ENCODE measurements around the gene CACNA2D3.

Gene CACNA2D3

GRCh38 chr3:54862526-54862925 lies 740.2 kb downstream of the CACNA2D3 start:
- DNase-seq = no peak

GRCh38 chr3:54863366-54863765 lies 741.0 kb downstream of the CACNA2D3 start:
- no peak for DNase-seq

GRCh38 chr3:54863786-54864185 lies 741.4 kb downstream of the CACNA2D3 start:
- no peak for DNase-seq

- DNase-seq = no peak
These were observed 743.0 kb downstream of the CACNA2D3 start for GRCh38 chr3:54865316-54865715.

- DNase-seq = no peak
These were observed 743.9 kb downstream of the CACNA2D3 start for GRCh38 chr3:54866251-54866650.

- DNase-seq = no peak
These were observed 748.1 kb downstream of the CACNA2D3 start for GRCh38 chr3:54870423-54870822.

GRCh38 chr3:54871867-54872266 lies 749.5 kb downstream of the CACNA2D3 start:
- no peak for DNase-seq

GRCh38 chr3:54873059-54874010 lies 751.0 kb downstream of the CACNA2D3 start:
- no peak for DNase-seq

- no peak for DNase-seq
These were observed 752.6 kb downstream of the CACNA2D3 start for GRCh38 chr3:54874816-54875556.

GRCh38 chr3:54875596-54876268 lies 753.4 kb downstream of the CACNA2D3 start:
- no peak for DNase-seq

- no peak for DNase-seq
These were observed 754.3 kb downstream of the CACNA2D3 start for GRCh38 chr3:54876694-54877093.

GRCh38 chr3:54877730-54878129 lies 755.4 kb downstream of the CACNA2D3 start:
- DNase-seq = no peak

GRCh38 chr3:54878145-54878544 lies 755.8 kb downstream of the CACNA2D3 start:
- no peak for DNase-seq

- DNase-seq = no peak
These were observed 759.9 kb downstream of the CACNA2D3 start for GRCh38 chr3:54882129-54882833.

- DNase-seq = no peak
These were observed 765.8 kb downstream of the CACNA2D3 start for GRCh38 chr3:54888162-54888561.

GRCh38 chr3:54888873-54889272 lies 766.5 kb downstream of the CACNA2D3 start:
- no peak for DNase-seq

- no peak for DNase-seq
These were observed 767.4 kb downstream of the CACNA2D3 start for GRCh38 chr3:54889731-54890130.

GRCh38 chr3:54891540-54891897 lies 769.2 kb downstream of the CACNA2D3 start:
- no peak for DNase-seq

- no peak for DNase-seq
These were observed 769.8 kb downstream of the CACNA2D3 start for GRCh38 chr3:54892168-54892567.

- DNase-seq = no peak
These were observed 773.3 kb downstream of the CACNA2D3 start for GRCh38 chr3:54895613-54896012.

GRCh38 chr3:54897028-54897711 lies 774.8 kb downstream of the CACNA2D3 start:
- no peak for DNase-seq

- no peak for DNase-seq
These were observed 776.9 kb downstream of the CACNA2D3 start for GRCh38 chr3:54899273-54899672.

All from effector CD8-positive, alpha-beta T cell (primary cell).